ENCODE data around the gene ATP7A. TPM values are rescaled to one million over a fixed set of nuclear protein-coding genes. Genes with fewer than 3 reads are reported as not detected.

Gene ATP7A
- total and polyA plus RNA-seq, 9 of the 15 experiments (the other 6 are each of a cell fraction or from before 2014, with no cell fraction given): 7.8 to 22.7 (median 11.6) TPM

- peaks cover 2% of the 10 kb centered on the region; the same call in 1 of the 3 replicates for H3K36me3 ChIP-seq (ENCODE audit: control insufficient read depth, insufficient read depth, low read length)
- intact Hi-C loops (cut with micrococcal nuclease) (no loop called here), in situ Hi-C loops (cut with MboI) (no loop called here)
- no peak for DNase-seq (ENCODE audit: extremely low read depth in 1 of 4, low spot score in 3 of 4)
- no peak overlapping the region for H3K4me3 ChIP-seq
- TF ChIP-seq ZBTB26 (CRISPR knock-in tag; IDR thresholded peaks at IDR 0.05) (no peak), RBM34 (IDR thresholded peaks at IDR 0.05; ENCODE audit: borderline replicate concordance, insufficient read depth, low read length) (no peak), U2AF1 (optimal IDR thresholded peaks at IDR 0.05; ENCODE audit: low read depth, low read length) (no peak), CC2D1A (IDR thresholded peaks at IDR 0.05) (no peak), CBX5 (IDR thresholded peaks at IDR 0.05; ENCODE audit: borderline replicate concordance, low read depth) (no peak), HCFC1 (IDR thresholded peaks at IDR 0.05; ENCODE audit: low read depth, low read length) (no peak), ZNF507 (tag; conservative IDR thresholded peaks at IDR 0.05) (no peak), KLF6 (CRISPR knock-in tag; IDR thresholded peaks at IDR 0.05; ENCODE audit: borderline replicate concordance) (no peak), MYBL2 (IDR thresholded peaks at IDR 0.05; ENCODE audit: low read depth) (no peak), MYBL2 (CRISPR knock-in tag; IDR thresholded peaks at IDR 0.05; ENCODE audit: borderline replicate concordance) (no peak), HMBOX1 (IDR thresholded peaks at IDR 0.05) (no peak), ZSCAN32 (CRISPR knock-in tag; IDR thresholded peaks at IDR 0.05) (no peak), HDAC3 (IDR thresholded peaks at IDR 0.05; ENCODE audit: borderline replicate concordance, partially characterized antibody) (no peak), RHOXF2B (CRISPR knock-in tag; conservative IDR thresholded peaks at IDR 0.05) (no peak), ATF2 (CRISPR knock-in tag; IDR thresholded peaks at IDR 0.05) (no peak), IRF2 (CRISPR knock-in tag; IDR thresholded peaks at IDR 0.05) (no peak), MYNN (IDR thresholded peaks at IDR 0.05) (no peak), MYNN (CRISPR knock-in tag; IDR thresholded peaks at IDR 0.05) (no peak), NR1H2 (CRISPR knock-in tag; IDR thresholded peaks at IDR 0.05) (no peak)
- TF ChIP-seq, protein P1, sequence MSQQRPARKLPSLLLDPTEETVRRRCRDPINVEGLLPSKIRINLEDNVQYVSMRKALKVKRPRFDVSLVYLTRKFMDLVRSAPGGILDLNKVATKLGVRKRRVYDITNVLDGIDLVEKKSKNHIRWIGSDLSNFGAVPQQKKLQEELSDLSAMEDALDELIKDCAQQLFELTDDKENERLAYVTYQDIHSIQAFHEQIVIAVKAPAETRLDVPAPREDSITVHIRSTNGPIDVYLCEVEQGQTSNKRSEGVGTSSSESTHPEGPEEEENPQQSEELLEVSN (IDR thresholded peaks at IDR 0.05; ENCODE audit: borderline replicate concordance in 1 of 2, extremely low read depth in 1 of 2, insufficient read depth in 1 of 2, insufficient read length in 1 of 2, low read depth in 1 of 2, low read length in 1 of 2, poor library complexity in 1 of 2, severe bottlenecking in 1 of 2): no peak
- BruUV-seq (replicated peaks): no TSS peak
- H3K9me1 ChIP-seq (ENCODE audit: control insufficient read depth, insufficient read depth, low read length): no peaks in the 10 kb centered on the region
- no peaks in the 10 kb centered on the region for H3K9me3 ChIP-seq (replicated peaks; ENCODE audit: control insufficient read depth, insufficient read depth, low read depth, low read length)
- no peak overlapping the region for H3K27ac ChIP-seq (ENCODE audit: extremely low read depth, low read depth, low read length)
- no peaks in the 10 kb centered on the region for H4K20me1 ChIP-seq (replicated peaks; ENCODE audit: control insufficient read depth, insufficient read depth, low read length)
- H3K4me2 ChIP-seq (ENCODE audit: insufficient read depth, low read length): no peak overlapping the region
- no peak for FAIRE-seq
- no peak overlapping the region for H3K9ac ChIP-seq (ENCODE audit: insufficient read depth in 1 of 2, low read depth in 2 of 2, low read length in 2 of 2)
- H3K27me3 ChIP-seq (ENCODE audit: control insufficient read depth in 2 of 2, insufficient read depth in 2 of 2, low read length in 2 of 2): no peaks in the 10 kb centered on the region
- H2AFZ ChIP-seq (ENCODE audit: low read depth, low read length): no peak overlapping the region
- no peaks in the 10 kb centered on the region; the same call in 2 of the 3 replicates for H3K79me2 ChIP-seq (ENCODE audit: control insufficient read depth, insufficient read depth, low read length)
- H3K4me1 ChIP-seq (replicated peaks in 1 of 2; ENCODE audit: control insufficient read depth in 2 of 2, insufficient read depth in 2 of 2, low read length in 2 of 2): no peaks in the 10 kb centered on the region
- ChIA-PET POLR2A (no interaction called here), CTCF (ENCODE audit: low intra/inter-chr PET ratio) (no interaction called here)
- ATAC-seq: no peak
These were observed 66.6 kb downstream of the ATP7A start for GRCh38 chrX:77977095-77977494.

Measured in K562 (cell line).